Nephron (organoid): Measurements from ENCODE around the gene TRPM2.

ENCODE experiments used
- H3K27ac Mint-ChIP-seq, 3 experiments: 2 replicates each; pipeline ENCODE4 v1.8.0; 2020; ENCODE audit warnings: mixed read lengths in 3 of 3, mild to moderate bottlenecking in 2 of 3, moderate library complexity in 1 of 3
- H3K27me3 Mint-ChIP-seq: 2 replicates; pipeline ENCODE4 v1.8.0; 2021; ENCODE audit warnings: low read depth, mild to moderate bottlenecking, moderate library complexity, mixed read lengths
- H3K36me3 Mint-ChIP-seq: 2 replicates; pipeline ENCODE4 v1.8.0; 2020; ENCODE audit warnings: low read depth, mixed read lengths
- H3K4me1 Mint-ChIP-seq: 2 replicates; pipeline ENCODE4 v1.8.0; 2020; ENCODE audit warnings: mixed read lengths
- H3K4me3 Mint-ChIP-seq, 3 experiments: 2 replicates each; pipeline ENCODE4 v1.8.0; 2020; ENCODE audit warnings: mild to moderate bottlenecking in 3 of 3, mixed read lengths in 3 of 3, moderate library complexity in 2 of 3
- H3K9me3 Mint-ChIP-seq: 2 replicates; pipeline ENCODE4 v1.8.0; 2020; ENCODE audit warnings: mixed read lengths
- CTCF ChIP-seq, 3 experiments: fragments of 200-600 bp; sonication (generic); IDR thresholded peaks; one replicate each; pipeline ENCODE4 v1.5.0; 2021; ENCODE audit warnings: antibody characterized with exemption in 3 of 3; ENCODE audit not compliant: unreplicated experiment in 3 of 3

The TRPM2 gene

GRCh38 chr21:44354775-44355771, 1.7 kb downstream of the TRPM2 start:
- no peaks in the 10 kb centered on the region for H3K9me3 Mint-ChIP-seq

GRCh38 chr21:44356160-44356559, 2.7 kb downstream of the TRPM2 start:
- TF ChIP-seq CTCF (IDR thresholded peaks at IDR 0.05; ENCODE audit: unreplicated experiment in 3 of 3) = no peak
- no peak overlapping the region for H3K4me3 Mint-ChIP-seq
- H3K36me3 Mint-ChIP-seq = no peaks in the 10 kb centered on the region
- H3K27ac Mint-ChIP-seq = no peak overlapping the region
- H3K4me1 Mint-ChIP-seq = peaks cover 11% of the 10 kb centered on the region
- no peaks in the 10 kb centered on the region for H3K27me3 Mint-ChIP-seq
- no peaks in the 10 kb centered on the region for H3K9me3 Mint-ChIP-seq

More at GRCh38 chr21:44354775-44355771, 1.7 kb downstream of the TRPM2 start:
- Mint-ChIP-seq H3K27me3 (no peaks in the 10 kb centered on the region), H3K27ac (no peak overlapping the region), H3K36me3 (no peaks in the 10 kb centered on the region), H3K4me3 (no peak overlapping the region), H3K4me1 (peaks cover 11% of the 10 kb centered on the region)
- no peak for TF ChIP-seq CTCF (IDR thresholded peaks at IDR 0.05; ENCODE audit: unreplicated experiment in 3 of 3)

GRCh38 chr21:44356636-44357035, 3.2 kb downstream of the TRPM2 start:
- peaks cover 11% of the 10 kb centered on the region for H3K4me1 Mint-ChIP-seq
- TF ChIP-seq CTCF (IDR thresholded peaks at IDR 0.05; ENCODE audit: unreplicated experiment in 3 of 3) = no peak
- H3K4me3 Mint-ChIP-seq = no peak overlapping the region
- H3K9me3 Mint-ChIP-seq = no peaks in the 10 kb centered on the region
- no peaks in the 10 kb centered on the region for H3K27me3 Mint-ChIP-seq
- no peaks in the 10 kb centered on the region for H3K36me3 Mint-ChIP-seq
- H3K27ac Mint-ChIP-seq = no peak overlapping the region

- H3K4me1 Mint-ChIP-seq = peaks cover 11% of the 10 kb centered on the region
- no peak overlapping the region for H3K27ac Mint-ChIP-seq
- no peaks in the 10 kb centered on the region for H3K9me3 Mint-ChIP-seq
- no peaks in the 10 kb centered on the region for H3K27me3 Mint-ChIP-seq
- TF ChIP-seq CTCF (IDR thresholded peaks at IDR 0.05; ENCODE audit: unreplicated experiment in 3 of 3) = no peak
- no peak overlapping the region for H3K4me3 Mint-ChIP-seq
- H3K36me3 Mint-ChIP-seq = no peaks in the 10 kb centered on the region
Measured at GRCh38 chr21:44357064-44357837, 3.8 kb downstream of the TRPM2 start.

- Mint-ChIP-seq H3K4me1 (peaks cover 9% of the 10 kb centered on the region), H3K27ac (no peak overlapping the region), H3K9me3 (peaks cover 10% of the 10 kb centered on the region), H3K4me3 (no peak overlapping the region), H3K36me3 (no peaks in the 10 kb centered on the region), H3K27me3 (no peaks in the 10 kb centered on the region)
- TF ChIP-seq CTCF (IDR thresholded peaks at IDR 0.05; ENCODE audit: unreplicated experiment in 3 of 3) = no peak
Measured at GRCh38 chr21:44359396-44359795, 6.0 kb downstream of the TRPM2 start.
